ENCODE measurements around the gene PLAC1.

- TF ChIP-seq CTCF (IDR thresholded peaks at IDR 0.05) (no peak), POLR2A (IDR thresholded peaks at IDR 0.05) (no peak)
Observed at GRCh38 chrX:134653835-134654234, 4.4 kb downstream of the PLAC1 start.

All from uterus (tissue), 2 donors.